K562 (cell line): ENCODE measurements around the gene CDC42BPB. TPM values are rescaled to one million over a fixed set of nuclear protein-coding genes. Genes with fewer than 3 reads are reported as not detected.

Experiments
- ATAC-seq: fragments of 200-7000 bp; cut with Tn5 transposase; 3 replicates; pipeline ENCODE4 v1.9.1; 2020; ENCODE audit warnings: moderate library complexity
- BruUV-seq: library from RNA; stranded (reverse); fragments of 400-500 nt; replicated peaks from 2 replicates; lab custom pipeline; 2021; lab: Mats Ljungman, UMichigan
- CTCF ChIA-PET: fragments of 300-600 bp; formaldehyde crosslinking; extraction: SDS; loops from one replicate; lab custom pipeline; 2021; ENCODE audit warnings: low intra/inter-chr PET ratio; lab: Yijun Ruan, JAX
- POLR2A ChIA-PET: fragments of 300-600, 350-650 bp; sonication (Branson Sonifier 250); formaldehyde crosslinking; extraction: SDS; loops from one replicate; lab custom pipeline; 2021; ENCODE audit warnings: antibody characterized with exemption, inconsistent platforms; lab: Yijun Ruan, JAX
- DNase-seq, 4 experiments: peaks; one replicate each; pipeline versions ENCODE4 v3.0.0 to v3.0.0-alpha.2; 2011 to 2018; ENCODE audit warnings: low spot score in 3 of 4, mixed read lengths in 3 of 4; ENCODE audit errors: extremely low read depth in 1 of 4
- FAIRE-seq: peaks from 2 replicates; lab custom pipeline; 2011; peaks lifted over from hg19 to GRCh38; lab: Jason Lieb, UNC
- H2AFZ ChIP-seq: 2 replicates; pipeline ENCODE4 v1.6.0; 2011; ENCODE audit warnings: low read depth, low read length, control low read depth, inconsistent platforms
- H3K27ac ChIP-seq: fragments of 200-600 bp; 3 replicates; pipeline ENCODE4 v1.8.0; 2011; ENCODE audit warnings: low read depth, mild to moderate bottlenecking, control low read depth, inconsistent platforms, low read length, moderate library complexity, mixed read lengths; ENCODE audit errors: extremely low read depth
- H3K27me3 ChIP-seq, 2 experiments: fragments of 300-600 bp in 1 of 2; 2 replicates in 1 of 2; 3 replicates in 1 of 2; pipeline versions ENCODE4 v1.6.0 to v1.8.0; 2011; ENCODE audit warnings: inconsistent platforms in 2 of 2, low read length in 2 of 2, mild to moderate bottlenecking in 1 of 2, mixed read lengths in 1 of 2, moderate library complexity in 1 of 2; ENCODE audit not compliant: control insufficient read depth in 2 of 2, insufficient read depth in 2 of 2
- H3K36me3 ChIP-seq: fragments of 300-600 bp; 3 replicates; pipeline ENCODE4 v1.8.0; 2011; ENCODE audit warnings: mild to moderate bottlenecking, low read length, inconsistent platforms; ENCODE audit not compliant: control insufficient read depth, insufficient read depth
- H3K4me1 ChIP-seq, 2 experiments: fragments of 200-600 bp in 1 of 2; replicated peaks in 1 of 2; 2 replicates in 1 of 2; 3 replicates in 1 of 2; pipeline versions ENCODE4 v1.5.1 to v1.8.0; 2011; ENCODE audit warnings: inconsistent platforms in 2 of 2, low read length in 2 of 2, mild to moderate bottlenecking in 1 of 2, mixed read lengths in 1 of 2, moderate library complexity in 1 of 2; ENCODE audit not compliant: control insufficient read depth in 2 of 2, insufficient read depth in 2 of 2
- H3K4me2 ChIP-seq: 2 replicates; pipeline ENCODE4 v1.6.1; 2011; ENCODE audit warnings: low read length, control low read depth, inconsistent platforms, mixed read lengths; ENCODE audit not compliant: insufficient read depth
- H3K4me3 ChIP-seq: fragments of 200-600 bp; sonication (generic), shearing (Covaris generic); 2 replicates; pipeline ENCODE4 v1.5.1; 2016; ENCODE audit warnings: control low read depth, inconsistent platforms
- H3K79me2 ChIP-seq: fragments of 200-600 bp; 3 replicates; pipeline ENCODE4 v1.8.0; 2011; ENCODE audit warnings: low read length, inconsistent platforms; ENCODE audit not compliant: control insufficient read depth, insufficient read depth
- H3K9ac ChIP-seq, 2 experiments: 2 replicates each; pipeline versions ENCODE4 v1.6.0 to v1.6.1; 2011; ENCODE audit warnings: low read depth in 2 of 2, low read length in 2 of 2, control low read depth in 1 of 2, inconsistent platforms in 1 of 2, mild to moderate bottlenecking in 1 of 2, mixed read lengths in 1 of 2; ENCODE audit not compliant: insufficient read depth in 1 of 2
- H3K9me1 ChIP-seq: one replicate; pipeline ENCODE4 v1.6.0; 2011; ENCODE audit warnings: inconsistent platforms, mild to moderate bottlenecking, low read length, moderate library complexity; ENCODE audit not compliant: control insufficient read depth, insufficient read depth
- H3K9me3 ChIP-seq: replicated peaks from 2 replicates; pipeline ENCODE4 v1.5.1; 2011; ENCODE audit warnings: low read depth, low read length, inconsistent platforms; ENCODE audit not compliant: control insufficient read depth, insufficient read depth
- H4K20me1 ChIP-seq: replicated peaks from 2 replicates; pipeline ENCODE4 v1.6.1; 2011; ENCODE audit warnings: low read length, inconsistent platforms, mixed read lengths; ENCODE audit not compliant: control insufficient read depth, insufficient read depth
- MAFG ChIP-seq: fragments of 450-650 bp; conservative IDR thresholded peaks from 2 replicates; pipeline ENCODE4 v1.6.1; 2016; ENCODE audit warnings: missing genetic modification characterization, missing compliant biosample characterization
- PRDM10 ChIP-seq: fragments of 450-650 bp; IDR thresholded peaks from 2 replicates; pipeline ENCODE4 v1.6.1; 2018; ENCODE audit not compliant: partially characterized antibody
- WGBS: fragments of 100-300 bp; shearing (Covaris generic); methylation state at CpG from one replicate; pipeline ENCODE4 v1.1.6; 2016; ENCODE audit warnings: low coverage, mixed read lengths; ENCODE audit not compliant: insufficient coverage; ENCODE audit errors: missing lambda C conversion rate; 5-methylcytosine and 5-hydroxymethylcytosine counted together
- in situ Hi-C: fragments of 300-500 bp; cut with MboI; formaldehyde crosslinking; loops from 4 replicates; pipeline ENCODE4 v1.15.0; 2018; ENCODE audit warnings: inconsistent platforms, mixed read lengths
- intact Hi-C: fragments of 100-400 bp; cut with micrococcal nuclease; formaldehyde crosslinking; loops from 2 replicates; pipeline ENCODE4 v1.14.2; 2022
- polyA plus RNA-seq, 8 experiments: library from polyadenylated mRNA; depleted of rRNA in 4 of 8; stranded (reverse) in 5 of 8; unstranded in 3 of 8; fragments of >200 nt; fragmentation: Nextera tagmentation in 2 of 8; fragmentation: Illumina TruSeq in 1 of 8; extraction: Ambion mirVana in 2 of 8; extraction: Trizol in 1 of 8; gene quantifications; 2 replicates each; pipeline versions ENCODE4 v1.2.1 to v1.2.3, GENCODE V29; 2011 to 2014; ENCODE audit warnings: inconsistent platforms in 1 of 8, missing spikeins in 1 of 8
- total RNA-seq, 7 experiments: library from RNA; depleted of rRNA in 6 of 7; stranded (reverse); fragments of >200 nt in 6 of 7; fragmentation: Illumina TruSeq in 2 of 7; extraction: Trizol in 2 of 7; gene quantifications; 2 replicates each; pipeline versions ENCODE4 v1.2.1 to v1.2.3, GENCODE V29; 2011 to 2021; ENCODE audit warnings: low replicate concordance in 1 of 7

The CDC42BPB gene
- total and polyA plus RNA-seq, 9 of the 15 experiments (the other 6 are each of a cell fraction or from before 2014, with no cell fraction given): 0.07 to 24.3 (median 12.6) TPM

- no peak for ATAC-seq
- no peaks in the 10 kb centered on the region for H3K9me1 ChIP-seq
- H3K9ac ChIP-seq: no peak overlapping the region; a peak in 1 of 4 replicates
- H3K27ac ChIP-seq: no peak overlapping the region
- BruUV-seq: no TSS peak
- TF ChIP-seq MAFG (tag): no peak
- peak; percentile 84 for TF ChIP-seq PRDM10
- no peak overlapping the region for H3K4me2 ChIP-seq
- no peaks in the 10 kb centered on the region for H3K36me3 ChIP-seq
- intact Hi-C loops (loop anchor here (10.0 kb wide), 1 partner anchor 471 kb away; no protein-coding TSS in a partner anchor), in situ Hi-C loops (no loop called here)
- POLR2A ChIA-PET: interaction anchor here (0.6 to 1.0 kb wide), 3 partner anchors 12 to 18 kb away, joined by 3 read pairs; no protein-coding TSS in a partner anchor
- no peak overlapping the region for H2AFZ ChIP-seq
- no peaks in the 10 kb centered on the region for H4K20me1 ChIP-seq
- CTCF ChIA-PET: no interaction called here
- 95% methylated on average over 3 of the region's 14 CpGs for WGBS
- DNase-seq: no peak
- FAIRE-seq: no peak
- no peak overlapping the region for H3K4me3 ChIP-seq
- no peaks in the 10 kb centered on the region for H3K79me2 ChIP-seq
- H3K9me3 ChIP-seq: no peaks in the 10 kb centered on the region
- peaks cover 3 to 67% of the 10 kb centered on the region in 2 experiments; a peak in 4 of 5 replicates for H3K4me1 ChIP-seq
- no peaks in the 10 kb centered on the region for H3K27me3 ChIP-seq
These were observed 16.1 kb upstream of the CDC42BPB start for GRCh38 chr14:103073367-103073875.
